Astrocyte of the spinal cord (primary cell): ENCODE data around the gene CCNO.

Source experiments
- DNase-seq: peaks from one replicate; pipeline ENCODE4 v3.0.0; 2011; ENCODE audit warnings: low read depth, low spot score
- H3K4me3 ChIP-seq: 2 replicates; pipeline ENCODE4 v1.5.1; 2011; ENCODE audit warnings: low read depth, mild to moderate bottlenecking, low read length, moderate library complexity
- in situ Hi-C: cut with HindIII; loops from 2 replicates; pipeline ENCODE4 v1.10.0; 2017; ENCODE audit warnings: low sequenced_read_pairs
- TF ChIP-seq, protein P1 (sequence below): IDR thresholded peaks from 2 replicates; pipeline ENCODE4 v1.5.1; 2012; ENCODE audit warnings: low read depth, mild to moderate bottlenecking, low read length, inconsistent platforms

Gene CCNO, protein sequence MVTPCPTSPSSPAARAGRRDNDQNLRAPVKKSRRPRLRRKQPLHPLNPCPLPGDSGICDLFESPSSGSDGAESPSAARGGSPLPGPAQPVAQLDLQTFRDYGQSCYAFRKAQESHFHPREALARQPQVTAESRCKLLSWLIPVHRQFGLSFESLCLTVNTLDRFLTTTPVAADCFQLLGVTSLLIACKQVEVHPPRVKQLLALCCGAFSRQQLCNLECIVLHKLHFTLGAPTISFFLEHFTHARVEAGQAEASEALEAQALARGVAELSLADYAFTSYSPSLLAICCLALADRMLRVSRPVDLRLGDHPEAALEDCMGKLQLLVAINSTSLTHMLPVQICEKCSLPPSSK

DNA sequence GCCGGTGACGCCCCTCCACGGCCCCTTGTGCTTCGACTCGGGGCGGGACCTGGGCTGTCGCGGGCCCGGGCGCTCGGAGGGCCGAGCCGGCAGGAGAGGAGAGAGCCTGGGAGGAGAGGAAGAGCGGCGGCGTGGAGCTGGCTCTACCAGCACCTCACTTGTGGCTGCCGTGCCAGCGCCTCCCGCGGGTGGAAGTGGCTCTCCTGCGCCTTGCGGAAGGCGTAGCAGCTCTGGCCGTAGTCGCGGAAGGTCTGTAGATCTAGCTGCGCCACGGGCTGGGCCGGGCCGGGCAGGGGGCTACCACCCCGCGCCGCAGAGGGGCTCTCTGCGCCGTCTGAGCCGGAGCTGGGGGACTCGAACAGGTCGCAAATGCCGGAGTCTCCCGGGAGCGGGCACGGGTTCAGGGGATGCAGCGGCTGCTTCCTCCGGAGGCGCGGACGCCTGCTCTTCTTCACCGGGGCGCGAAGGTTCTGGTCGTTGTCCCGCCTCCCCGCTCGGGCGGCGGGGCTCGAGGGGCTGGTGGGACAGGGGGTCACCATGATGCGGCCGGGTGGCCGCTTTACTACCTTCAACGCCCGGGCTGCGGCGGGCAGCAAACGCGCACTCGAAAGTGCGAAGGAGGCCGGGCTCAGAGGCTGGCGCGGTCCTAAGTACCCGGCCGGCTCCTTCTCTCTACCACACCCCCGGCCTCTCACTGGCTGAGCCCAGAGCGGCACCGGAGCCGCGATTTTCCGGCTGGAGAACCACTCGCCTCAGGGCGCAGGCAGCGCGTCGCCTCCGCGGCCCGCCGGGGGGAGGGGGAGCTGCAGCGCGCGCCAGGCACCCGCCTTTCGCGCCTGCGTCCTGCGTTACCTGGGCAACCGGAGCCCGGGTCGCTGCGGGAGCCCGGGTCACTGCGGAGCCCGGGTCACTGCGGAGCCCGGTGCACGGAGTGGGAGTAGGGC lies at the start of gene CCNO:
Gene CCNO (minus strand): TSS at position 624 of the 944 bp plus-strand sequence. CDS start 85 bp downstream, at position 539.
- peak within 1 kb of the TSS; percentile 47 for H3K4me3 ChIP-seq
- in situ Hi-C loops = no loop called here
- DNase-seq = peak; percentile 73
- TF ChIP-seq, protein P1, sequence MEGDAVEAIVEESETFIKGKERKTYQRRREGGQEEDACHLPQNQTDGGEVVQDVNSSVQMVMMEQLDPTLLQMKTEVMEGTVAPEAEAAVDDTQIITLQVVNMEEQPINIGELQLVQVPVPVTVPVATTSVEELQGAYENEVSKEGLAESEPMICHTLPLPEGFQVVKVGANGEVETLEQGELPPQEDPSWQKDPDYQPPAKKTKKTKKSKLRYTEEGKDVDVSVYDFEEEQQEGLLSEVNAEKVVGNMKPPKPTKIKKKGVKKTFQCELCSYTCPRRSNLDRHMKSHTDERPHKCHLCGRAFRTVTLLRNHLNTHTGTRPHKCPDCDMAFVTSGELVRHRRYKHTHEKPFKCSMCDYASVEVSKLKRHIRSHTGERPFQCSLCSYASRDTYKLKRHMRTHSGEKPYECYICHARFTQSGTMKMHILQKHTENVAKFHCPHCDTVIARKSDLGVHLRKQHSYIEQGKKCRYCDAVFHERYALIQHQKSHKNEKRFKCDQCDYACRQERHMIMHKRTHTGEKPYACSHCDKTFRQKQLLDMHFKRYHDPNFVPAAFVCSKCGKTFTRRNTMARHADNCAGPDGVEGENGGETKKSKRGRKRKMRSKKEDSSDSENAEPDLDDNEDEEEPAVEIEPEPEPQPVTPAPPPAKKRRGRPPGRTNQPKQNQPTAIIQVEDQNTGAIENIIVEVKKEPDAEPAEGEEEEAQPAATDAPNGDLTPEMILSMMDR = peak; percentile 12

GRCh38 chr5:55278778-55279177 lies 45.4 kb upstream of the CCNO start:
- peak; percentile 9 for DNase-seq
- TF ChIP-seq, protein P1 = no peak
- in situ Hi-C loops = no loop called here
- no peak overlapping the region for H3K4me3 ChIP-seq

- no peak overlapping the region for H3K4me3 ChIP-seq
- in situ Hi-C loops = no loop called here
- TF ChIP-seq, protein P1 = no peak
- DNase-seq = no peak
Measured at GRCh38 chr5:55276771-55277170, 43.4 kb upstream of the CCNO start.

DNA sequence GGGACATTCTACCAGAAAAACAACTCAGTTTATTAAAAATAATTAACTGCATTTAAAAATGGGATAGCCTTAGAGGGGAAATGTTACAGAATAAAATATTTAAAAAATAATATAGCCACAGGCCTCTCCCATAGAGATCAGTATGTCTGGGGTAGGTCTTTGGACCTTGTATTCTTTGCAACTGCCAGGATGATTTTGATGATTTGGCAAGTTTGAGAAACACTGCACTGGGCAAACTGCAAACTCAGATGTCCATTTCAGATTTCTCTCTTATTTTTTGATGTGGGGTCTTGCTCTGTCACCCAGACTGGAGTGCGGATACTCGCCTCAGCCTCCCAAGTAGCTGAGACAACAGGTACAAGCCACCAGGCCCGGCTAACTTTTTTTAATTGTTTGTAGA lies 24.9 kb upstream of the CCNO start:
- H3K4me3 ChIP-seq = no peak overlapping the region
- no peak for DNase-seq
- TF ChIP-seq, protein P1 = no peak
- in situ Hi-C loops = no loop called here

DNA sequence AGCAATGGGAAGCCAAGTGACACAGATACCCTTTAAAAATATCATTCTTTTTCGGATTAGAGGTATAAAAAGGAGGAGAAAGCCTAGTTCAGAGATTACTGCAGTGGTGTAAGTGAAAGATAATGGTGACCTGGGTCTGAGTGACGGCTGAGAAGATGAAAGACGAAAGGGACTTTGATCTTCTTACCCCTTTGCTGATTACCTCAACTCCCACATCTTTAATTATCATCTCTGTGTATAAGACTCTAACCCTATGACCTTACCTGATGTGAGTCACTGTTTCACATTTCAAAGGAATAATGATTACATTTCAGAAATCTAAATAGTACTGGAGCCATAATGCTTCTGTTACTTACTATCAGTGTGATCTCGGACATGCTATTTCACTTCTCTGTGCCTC lies 21.4 kb upstream of the CCNO start:
- in situ Hi-C loops = no loop called here
- DNase-seq = no peak
- TF ChIP-seq, protein P1 = no peak
- H3K4me3 ChIP-seq = no peak overlapping the region

DNA sequence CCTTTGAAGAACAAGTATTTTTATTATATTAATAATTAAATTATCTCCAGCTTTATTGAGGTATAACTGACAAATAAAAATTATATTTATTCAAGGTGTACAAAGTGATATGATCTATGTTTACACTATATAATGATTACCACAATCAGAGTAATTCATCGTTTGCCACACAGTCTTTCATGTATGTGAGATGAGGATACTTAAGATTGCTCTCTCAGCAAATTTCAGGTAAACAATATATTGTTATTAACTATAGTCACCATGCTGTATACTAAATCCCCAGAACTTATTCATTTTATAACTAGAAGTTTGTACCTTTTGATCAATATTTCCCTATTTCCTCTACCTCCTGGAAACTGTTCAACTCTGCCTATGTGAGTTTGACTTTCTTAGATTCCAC lies 16.7 kb upstream of the CCNO start:
- in situ Hi-C loops = no loop called here
- TF ChIP-seq, protein P1 = no peak
- DNase-seq = no peak

More for the DNA sequence above, 16.7 kb upstream of the CCNO start:
- no peak overlapping the region for H3K4me3 ChIP-seq
